NCI-H187 (cell line): Measurements from ENCODE around the gene MYLK4.

ENCODE experiments used
- DNase-seq, 2 experiments: peaks; one replicate each; lab custom pipeline; 2025; lab: John Stamatoyannopoulos, UW

MYLK4 gene

DNA sequence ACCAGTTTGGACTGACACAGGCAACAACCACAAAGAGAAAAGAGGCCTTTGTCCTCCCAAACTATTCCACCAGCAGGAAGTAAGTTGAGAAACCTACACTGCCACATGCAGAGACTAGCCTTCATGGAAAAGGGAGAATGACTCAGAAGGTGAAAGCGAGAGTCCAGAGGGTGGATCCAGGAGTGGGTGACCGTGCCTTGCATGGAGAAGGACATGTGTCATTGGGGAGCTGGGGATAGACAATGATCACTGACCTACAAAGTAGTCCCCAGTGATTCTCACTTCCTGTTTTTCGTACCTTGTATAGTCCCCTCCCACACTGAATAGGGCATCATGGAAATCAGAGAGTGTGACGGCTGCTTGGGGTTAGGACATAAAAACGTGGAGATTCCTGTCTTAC lies 91.9 kb downstream of the MYLK4 start:
- no peak for DNase-seq

DNA sequence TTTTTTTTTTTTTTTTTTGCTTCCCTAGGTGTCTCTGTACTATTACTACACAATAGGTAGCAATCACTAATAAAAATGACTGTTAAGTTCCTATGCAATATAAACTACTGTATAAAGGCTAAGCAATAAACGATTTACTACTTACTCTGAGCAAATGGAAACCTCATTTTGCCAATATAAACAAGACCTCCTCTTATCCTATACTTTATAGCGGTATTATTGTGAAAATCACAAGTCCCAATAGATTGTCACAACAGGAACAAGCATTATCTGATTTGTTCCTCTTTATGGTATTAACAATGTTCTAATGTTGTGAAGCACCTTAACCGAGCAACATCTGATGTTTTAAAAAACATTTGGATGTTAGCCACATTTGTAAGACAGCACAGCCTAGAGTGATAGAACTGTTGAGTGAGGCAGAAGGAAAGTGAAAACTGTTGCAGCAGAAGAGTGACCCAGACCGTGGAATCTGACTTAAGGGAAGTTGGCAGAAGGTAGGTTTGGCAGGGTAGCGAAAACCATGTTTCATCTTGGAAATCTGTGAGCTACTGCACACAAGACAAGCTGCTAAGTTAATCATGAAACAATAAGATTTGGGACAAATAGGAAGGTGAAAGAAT lies 94.2 kb downstream of the MYLK4 start:
- DNase-seq: no peak

DNA sequence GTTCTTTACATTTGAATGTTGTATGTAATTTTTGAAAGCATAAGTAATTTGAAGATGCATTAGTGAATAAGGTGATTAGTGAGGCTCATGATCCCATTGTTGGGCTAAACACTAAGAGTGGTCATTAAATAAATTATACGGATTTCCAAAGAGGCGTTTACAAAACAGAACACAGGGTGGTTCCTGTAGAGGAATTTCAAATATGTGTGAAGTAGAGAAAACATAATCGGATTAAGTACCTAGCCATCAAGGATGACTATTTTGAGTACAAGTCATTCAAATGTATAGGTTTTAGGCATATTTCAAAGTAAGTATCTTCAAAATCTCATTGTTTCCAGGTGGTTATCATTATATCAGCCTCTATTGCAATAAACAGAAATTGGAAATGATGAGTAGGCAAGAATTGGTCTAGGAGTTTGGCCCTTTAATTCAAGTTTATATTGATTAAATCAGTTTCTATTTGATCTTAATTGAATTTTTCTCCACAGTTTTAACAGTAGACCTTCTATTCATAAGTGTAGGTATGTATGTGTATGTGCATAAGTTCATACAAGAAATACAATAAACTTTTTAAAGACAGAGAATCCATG lies 94.8 kb downstream of the MYLK4 start:
- DNase-seq: no peak

DNA sequence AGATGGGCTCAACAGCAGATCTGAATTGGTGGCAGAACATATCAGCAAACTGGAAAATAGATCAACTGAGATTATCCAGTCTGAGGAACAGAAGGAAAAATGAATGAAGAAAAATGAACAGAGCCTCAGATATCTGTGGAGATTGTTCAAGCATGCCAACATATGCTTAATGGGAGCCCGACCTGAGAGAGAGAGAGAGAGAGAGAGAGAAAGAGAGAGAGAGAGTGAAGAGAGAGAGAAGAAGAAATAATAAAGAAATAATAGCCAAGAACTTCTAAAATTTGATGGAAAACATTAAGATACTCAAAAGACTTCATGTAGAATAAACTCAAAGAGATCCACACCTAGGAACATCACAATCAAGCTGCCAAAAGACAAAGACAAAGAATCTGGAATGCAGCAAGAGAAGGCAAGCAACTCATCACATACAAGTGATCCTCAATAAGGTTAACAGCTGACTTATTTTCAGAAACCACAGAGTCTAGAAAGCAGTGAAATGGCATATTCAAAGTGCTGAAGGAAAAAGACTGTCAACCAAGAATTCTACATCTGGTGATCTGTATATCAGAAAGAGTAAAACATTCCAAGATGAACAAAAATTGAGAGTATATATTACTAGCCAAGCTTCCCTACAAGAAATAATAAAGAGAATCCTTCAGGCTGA lies 97.2 kb downstream of the MYLK4 start:
- DNase-seq: no peak

DNA sequence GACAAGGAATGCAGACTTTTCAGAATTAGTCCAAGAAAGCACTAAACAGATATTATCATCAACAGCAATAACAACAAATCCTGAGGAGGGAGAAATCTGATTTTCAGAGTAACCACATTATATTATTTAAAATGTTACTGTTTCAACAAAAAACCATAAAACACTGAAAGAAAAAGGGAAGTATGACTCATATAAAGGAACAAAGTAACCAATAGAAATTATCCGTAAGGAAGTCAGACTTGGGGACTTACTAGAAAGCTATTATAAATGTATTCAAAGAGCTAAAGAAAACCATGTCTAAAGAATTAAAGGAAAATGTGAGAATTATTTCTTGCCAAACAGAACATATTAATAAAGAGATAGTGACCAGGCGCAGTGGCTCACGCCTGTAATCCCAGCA lies 98.1 kb downstream of the MYLK4 start:
- DNase-seq: no peak

DNA sequence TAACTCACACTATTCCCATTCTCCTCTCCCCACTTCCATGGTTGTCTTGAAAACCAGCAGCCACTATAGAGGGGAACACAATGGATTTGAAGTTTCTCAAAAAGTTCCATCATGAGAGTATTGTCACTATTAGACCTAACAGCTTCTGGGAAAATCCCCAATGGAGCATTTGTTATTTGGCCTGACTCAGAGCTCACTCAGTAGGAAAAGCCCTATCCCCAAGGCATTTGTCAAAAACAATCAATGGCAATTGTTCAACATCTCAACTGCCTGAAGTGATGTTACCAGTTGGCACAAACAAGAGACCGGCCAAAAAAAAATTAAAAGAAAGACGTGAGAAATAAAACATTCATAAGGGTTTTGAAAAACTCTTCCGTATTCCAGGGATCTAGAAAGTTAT lies 98.8 kb downstream of the MYLK4 start:
- DNase-seq: no peak

DNA sequence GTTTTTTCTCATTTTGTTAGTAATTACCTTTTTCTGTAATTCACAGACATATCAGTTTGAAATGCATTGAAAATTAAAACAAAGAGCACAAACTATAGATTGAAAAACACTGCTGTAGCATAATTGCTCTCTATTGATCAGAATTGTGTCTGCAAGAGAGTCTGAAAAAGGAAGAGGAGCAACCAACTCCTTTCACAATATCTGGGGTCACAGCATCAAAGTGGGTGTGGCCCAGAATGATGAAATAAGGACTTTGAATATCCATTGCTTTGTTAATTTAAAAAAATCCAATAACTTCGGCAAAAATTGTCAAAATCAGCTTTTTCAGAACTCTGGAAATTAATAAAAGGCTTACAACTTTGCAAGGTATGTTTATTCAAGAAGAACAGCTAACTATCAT lies 99.2 kb downstream of the MYLK4 start:
- no peak for DNase-seq

DNA sequence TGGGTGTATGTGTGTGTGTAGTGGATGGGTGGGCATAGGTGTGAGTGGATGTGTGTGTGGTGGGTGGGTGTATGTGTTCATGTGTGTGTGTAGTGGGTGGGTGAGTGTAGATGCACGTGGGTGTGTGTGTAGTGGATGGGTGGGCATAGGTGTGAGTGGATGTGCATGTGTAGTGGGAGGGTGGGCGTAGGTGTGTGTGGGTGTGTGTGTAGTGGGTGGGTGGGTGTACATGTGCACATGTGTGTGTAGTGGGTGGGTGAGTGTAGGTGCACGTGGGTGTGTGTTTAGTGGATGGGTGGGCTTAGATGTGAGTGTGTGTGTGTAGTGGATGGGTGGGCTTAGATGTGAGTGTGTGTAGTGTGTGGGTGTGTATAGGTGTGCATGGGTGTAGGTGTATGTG lies 104.4 kb downstream of the MYLK4 start:
- no peak for DNase-seq

DNA sequence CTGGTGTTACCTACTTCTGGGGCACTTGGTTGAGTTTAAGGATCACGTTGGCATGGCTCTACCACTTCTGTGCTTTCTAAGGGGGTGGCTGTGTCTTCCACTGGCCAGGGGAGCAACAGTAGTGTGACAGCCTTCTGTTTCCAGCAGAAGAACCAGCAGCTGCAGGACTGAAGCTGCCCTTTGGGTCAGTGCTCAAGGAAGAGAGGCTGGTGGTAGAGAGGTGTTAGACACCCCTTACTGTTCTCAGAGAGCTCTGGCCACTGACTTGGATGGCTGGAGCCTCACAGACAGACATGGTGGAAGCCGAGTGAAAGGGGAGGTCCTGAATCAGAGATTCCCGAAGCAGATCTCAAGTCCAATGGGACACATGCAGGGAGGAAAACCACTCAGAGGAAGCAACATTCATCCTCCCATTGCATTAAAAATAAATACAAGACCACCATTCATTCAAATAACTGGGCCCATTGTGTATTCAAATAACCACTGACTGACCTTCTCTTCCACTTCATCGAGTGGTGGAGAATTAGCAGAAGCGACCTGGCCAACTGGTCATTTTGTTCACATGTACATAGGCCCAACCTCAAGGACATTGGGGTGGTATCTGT lies 106.7 kb downstream of the MYLK4 start:
- no peak for DNase-seq

DNA sequence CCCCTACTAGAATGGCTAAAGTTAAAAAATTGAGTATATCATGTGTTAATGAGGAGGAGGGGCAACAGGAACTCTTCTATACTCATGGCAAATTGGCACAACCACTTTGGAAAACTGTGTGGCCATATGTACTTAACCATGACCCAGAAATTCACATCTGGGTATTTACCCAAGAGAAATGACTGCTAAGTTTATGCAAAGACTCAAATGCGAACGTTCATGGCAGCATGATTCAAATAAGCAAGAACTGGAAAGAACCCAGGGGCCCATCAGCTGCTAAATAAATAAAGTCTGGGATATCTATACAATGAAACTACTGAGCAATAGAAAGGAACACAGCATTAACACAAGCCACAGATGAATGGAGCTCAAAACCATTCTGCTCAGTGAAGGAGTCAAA lies 107.6 kb downstream of the MYLK4 start:
- DNase-seq: no peak

DNA sequence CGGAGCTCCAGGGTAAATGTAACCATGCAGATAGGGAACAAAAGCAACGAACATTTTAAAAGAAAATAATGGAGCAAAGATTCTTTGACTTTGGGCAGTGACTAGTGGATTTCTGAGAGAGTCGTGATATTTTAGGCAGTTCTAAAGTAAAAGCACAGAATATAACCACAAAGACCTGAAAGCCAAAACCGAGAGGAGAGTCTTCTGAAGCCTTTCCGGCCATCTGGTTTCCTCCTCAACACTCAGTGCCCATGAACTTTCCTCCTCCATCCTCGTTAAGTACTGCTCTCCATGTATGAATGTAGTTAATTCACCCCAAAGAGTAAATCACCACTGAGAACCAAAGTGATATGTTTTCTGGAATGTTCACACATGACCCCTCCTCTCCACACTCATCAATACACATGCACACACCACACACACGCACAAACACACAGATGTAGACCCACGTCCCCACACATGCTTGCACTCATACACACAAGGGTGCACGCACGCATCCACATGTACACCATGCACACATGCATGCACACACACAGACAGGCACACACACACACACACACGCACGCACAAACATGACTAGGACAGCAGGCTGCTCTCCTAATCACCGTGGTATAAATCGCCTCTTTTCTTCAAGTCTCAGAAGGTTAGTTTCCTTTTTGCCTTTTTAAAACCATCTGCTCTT lies 109.5 kb downstream of the MYLK4 start:
- DNase-seq: no peak

DNA sequence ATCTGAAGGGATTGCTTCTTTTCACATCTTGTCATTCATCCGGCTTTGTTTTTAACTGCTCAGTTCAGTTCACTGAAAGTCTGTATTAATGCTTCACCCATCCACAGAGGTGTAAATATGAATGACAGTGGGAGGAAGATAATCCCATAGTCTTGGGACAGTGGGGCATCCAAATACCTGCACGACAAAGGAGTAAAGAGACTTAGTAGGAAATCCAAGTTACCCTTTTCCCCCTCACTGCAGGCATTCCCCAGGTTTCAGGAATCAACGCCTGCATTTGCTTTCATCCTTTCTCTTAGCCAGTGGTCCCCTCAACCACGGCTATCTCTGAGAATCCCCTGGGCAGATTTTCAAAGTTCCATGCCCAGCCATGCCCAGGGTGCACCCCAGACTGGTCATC lies 110.2 kb downstream of the MYLK4 start:
- no peak for DNase-seq

DNA sequence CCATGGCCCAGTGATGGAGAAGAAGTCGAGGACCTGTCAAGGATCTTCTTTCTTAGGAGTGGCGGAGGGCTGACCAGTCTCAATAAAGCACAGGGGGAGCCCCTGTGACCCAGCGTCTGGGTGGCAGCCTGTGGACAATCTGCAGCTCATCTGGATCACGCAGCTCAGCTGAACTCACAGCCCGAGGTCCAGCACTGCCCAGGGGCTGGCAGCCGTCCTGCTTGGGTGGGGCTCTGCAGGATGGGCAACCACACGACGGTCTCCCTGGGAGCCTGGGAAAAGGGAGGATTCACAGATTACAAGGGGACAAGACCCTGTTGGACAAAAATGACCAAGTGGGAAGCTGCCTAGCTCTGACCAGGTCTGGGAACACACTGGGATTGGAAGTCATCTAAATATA lies 110.8 kb downstream of the MYLK4 start:
- no peak for DNase-seq

DNA sequence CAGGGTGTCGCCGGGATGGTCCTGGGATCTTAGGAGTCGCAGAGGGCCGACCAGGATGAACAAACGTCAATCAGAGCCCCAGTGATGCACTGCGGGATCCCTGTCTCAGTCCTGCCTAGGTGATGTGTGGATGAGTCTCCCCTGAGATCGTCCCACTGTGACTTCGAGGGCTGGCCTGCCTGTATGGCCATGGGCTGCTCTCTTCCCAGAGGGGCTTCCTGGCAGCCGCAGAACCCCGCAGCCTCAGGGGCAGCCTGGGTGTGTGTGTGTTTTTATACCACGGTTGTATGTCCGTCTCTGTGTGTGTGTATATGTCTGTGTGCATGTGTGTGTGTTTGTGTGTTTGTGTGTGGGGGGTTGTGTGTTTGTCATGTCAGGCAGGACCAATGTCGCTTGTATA lies 111.6 kb downstream of the MYLK4 start:
- DNase-seq: no peak

DNA sequence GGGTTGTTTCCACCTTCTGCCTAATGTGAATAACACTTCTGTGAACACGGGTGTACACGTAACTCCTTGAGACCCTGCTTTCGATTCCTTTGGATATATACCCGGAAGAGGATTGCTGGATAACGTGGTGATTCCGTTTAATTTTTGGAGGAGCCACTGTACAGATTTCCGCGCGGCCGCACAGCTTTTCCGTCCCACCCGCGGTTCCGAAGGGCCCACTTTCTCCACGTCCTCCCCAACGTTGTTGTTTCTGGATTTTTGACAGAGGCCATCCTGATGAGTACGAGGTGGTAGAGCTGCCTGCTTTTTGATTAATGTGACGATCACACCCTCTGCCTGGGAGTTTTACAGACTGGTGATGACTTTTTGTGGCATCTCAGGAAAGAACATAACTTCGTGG lies 114.0 kb downstream of the MYLK4 start:
- no peak for DNase-seq

DNA sequence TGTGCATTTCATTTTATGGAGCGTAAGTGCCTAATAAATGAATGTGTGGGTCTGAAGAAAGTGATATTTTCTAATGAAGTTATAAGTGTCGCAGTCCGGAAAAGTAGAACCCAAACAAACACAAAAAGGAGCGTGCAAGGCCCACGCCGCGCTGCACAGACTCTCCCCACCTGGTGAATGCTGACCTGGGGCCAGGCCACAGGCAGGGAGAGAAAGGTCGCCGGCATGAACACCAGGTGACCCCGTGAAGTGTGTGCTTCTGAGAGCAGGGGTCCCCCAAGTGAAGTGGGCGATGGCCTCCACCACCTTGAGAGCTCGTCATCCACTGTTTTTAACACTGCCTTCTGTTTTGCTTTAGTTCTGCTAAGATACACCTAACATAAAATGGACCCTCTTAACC lies 114.8 kb downstream of the MYLK4 start:
- DNase-seq: no peak

DNA sequence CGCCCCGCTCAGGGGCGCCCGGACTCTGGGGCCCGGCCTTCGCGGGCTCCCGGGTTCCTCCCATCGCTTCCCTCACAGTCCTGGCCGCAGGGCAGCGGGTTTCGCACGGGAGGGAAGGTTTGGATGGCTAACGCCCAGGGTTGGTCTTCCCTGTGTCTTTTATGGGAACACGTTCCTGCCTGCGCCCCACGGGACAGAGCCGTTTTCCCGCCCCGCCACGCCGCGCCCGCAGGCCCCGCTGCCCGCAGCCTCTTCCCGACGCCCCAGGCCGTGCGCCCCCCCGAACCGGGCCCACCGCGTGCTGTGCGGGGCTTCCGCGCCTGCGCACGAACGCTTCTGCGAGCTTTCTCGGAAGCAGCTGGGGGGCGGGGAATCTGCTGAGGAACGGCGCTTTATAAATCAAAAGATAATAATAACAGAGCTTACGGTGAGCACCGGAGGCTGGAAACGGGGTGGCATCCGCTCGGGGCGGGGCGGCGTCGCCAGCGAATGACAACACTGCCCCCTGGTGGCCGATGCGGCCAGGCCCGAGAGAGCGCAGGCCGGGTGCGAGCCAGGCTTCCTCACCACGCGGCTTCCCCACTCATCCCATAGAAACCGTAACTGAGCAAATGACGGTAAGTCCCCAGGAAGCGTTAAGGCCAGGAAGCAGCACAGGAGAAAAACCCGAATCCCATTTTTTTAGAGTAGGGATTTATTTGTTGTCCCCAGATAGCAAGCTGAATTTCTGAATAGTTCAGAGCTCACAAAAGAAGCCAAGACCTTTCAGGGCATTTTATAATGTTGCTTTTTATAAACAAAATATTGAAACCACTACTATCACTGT lies 116.4 kb downstream of the MYLK4 start:
- DNase-seq: peak; percentile 27 to 71

DNA sequence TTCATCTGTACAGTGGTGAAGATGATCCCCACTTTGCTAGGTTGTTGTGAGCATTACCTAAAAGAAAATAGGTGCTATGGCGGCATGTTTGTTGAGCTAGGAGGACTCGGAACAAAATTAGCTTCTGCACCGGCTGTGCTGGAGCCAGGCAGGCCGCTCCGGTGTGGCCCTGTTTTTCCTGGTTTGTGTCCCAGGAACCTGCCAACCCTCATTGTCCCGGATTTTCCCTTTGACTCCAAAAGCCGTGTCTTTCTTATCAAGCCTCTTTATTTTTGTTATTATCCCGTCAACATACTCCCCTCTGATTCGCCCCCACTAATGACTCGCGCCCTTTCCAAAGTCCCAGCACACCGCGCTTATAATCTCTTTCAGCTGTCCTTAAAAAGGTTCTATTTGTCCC lies 117.0 kb downstream of the MYLK4 start:
- DNase-seq: no peak

DNA sequence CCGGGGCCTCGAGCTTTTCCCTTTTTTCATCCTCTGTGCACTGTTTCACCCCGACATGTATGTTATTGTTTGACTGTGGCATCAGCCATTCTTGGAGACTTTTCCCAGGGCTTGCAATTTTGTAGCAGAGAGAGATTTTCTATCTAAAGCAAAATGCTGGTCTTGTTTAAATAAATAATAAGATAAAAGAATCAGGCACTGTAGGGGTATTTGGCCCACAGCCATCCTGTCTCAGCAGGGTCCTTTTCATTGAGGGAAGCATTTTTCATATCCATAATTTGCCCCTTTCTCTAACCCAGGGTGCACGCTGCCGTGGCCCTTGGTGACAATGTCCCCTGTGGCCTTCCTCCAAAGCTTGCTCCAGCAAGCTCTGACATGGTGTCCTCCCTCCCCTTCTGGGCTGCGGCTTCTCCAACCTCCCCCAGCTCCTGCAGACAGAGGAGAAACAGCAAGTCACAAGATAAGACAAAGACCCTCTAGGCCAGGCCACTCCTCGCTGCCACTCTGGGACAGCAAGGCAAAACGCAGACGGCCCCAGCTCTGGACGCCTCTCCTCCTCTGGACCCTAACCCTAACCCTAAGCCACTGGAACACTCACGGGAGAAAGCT lies 117.6 kb downstream of the MYLK4 start:
- DNase-seq: no peak

DNA sequence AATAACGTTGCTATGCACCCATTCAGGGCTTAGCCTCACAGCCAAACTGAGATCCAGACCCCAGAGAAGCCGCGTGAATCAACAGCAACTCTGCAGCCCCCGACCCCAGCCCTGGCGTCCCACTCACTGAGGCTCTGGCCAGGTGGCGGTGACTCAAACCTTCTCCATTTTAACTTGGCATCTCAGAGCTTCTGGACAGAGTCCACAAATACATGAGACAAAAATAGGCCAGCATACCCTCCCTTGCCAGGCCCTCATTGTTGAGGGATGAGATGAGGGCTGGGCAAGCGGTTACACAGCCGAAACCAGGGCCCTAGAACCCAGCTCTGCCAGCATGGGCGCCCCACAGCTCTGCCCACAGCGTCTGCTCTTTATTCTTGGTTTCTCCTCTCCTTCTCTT lies 118.4 kb downstream of the MYLK4 start:
- DNase-seq: no peak

DNA sequence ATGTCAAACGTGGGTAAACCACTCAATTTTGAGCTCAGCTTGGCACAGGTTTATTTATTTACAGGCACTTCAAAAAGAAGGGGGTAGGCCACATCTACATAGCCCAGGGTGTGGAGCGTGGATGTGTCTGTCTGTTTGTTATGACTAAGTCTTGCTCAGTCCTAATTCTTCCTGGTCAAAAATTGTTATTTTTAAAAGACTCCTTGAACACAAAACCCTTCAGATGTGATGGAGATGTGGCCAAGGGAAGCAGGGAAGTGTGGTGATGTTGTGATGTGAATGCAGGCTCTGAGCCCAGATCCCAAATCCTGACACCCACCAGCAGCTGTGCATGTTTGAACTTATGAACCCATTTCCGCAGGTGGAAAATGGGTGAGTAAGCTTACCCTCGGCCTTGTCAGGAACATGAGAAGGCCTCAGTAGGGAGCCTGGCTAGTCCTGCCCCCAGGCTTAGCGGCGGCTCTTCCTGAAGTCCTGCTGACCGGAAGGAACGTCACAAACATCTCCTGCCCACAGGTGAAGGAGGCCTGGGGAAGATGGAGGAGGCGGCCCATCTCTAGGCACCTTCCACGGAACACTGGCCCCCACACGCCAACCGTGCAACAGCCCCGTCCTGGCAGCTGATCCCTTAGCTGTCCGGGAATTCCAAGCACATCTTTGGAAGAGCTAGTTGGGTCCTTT lies 119.7 kb downstream of the MYLK4 start:
- no peak for DNase-seq
